IMR-90 (cell line): ENCODE measurements around the gene SLC8A1.

Experiments
- CEBPB ChIP-seq: IDR thresholded peaks from 2 replicates; pipeline ENCODE4 v1.6.1; 2012; ENCODE audit warnings: low read depth, low read length, improper control_type of control experiment
- CHD1 ChIP-seq: IDR thresholded peaks from 2 replicates; pipeline ENCODE4 v1.6.1; 2012; ENCODE audit warnings: low read depth, low read length, improper control_type of control experiment
- MAFK ChIP-seq: IDR thresholded peaks from 2 replicates; pipeline ENCODE4 v1.6.1; 2012; ENCODE audit warnings: low read depth, low read length, improper control_type of control experiment
- MXI1 ChIP-seq: IDR thresholded peaks from 2 replicates; pipeline ENCODE4 v1.6.1; 2012; ENCODE audit warnings: low read depth, mild to moderate bottlenecking, low read length, moderate library complexity, borderline replicate concordance
- POLR2A ChIP-seq: IDR thresholded peaks from 2 replicates; pipeline ENCODE4 v1.6.1; 2012; ENCODE audit warnings: mild to moderate bottlenecking, low read depth, low read length
- RCOR1 ChIP-seq: IDR thresholded peaks from 2 replicates; pipeline ENCODE4 v1.6.1; 2012; ENCODE audit warnings: mild to moderate bottlenecking, low read length, improper control_type of control experiment; ENCODE audit not compliant: insufficient replicate concordance
- RFX5 ChIP-seq: IDR thresholded peaks from 2 replicates; pipeline ENCODE4 v1.8.0; 2012; ENCODE audit warnings: low read depth, mild to moderate bottlenecking, low read length, moderate library complexity
- TF ChIP-seq, protein P1 (sequence below): conservative IDR thresholded peaks from 2 replicates; pipeline ENCODE4 v1.5.1; 2012; ENCODE audit warnings: mild to moderate bottlenecking, low read depth, low read length, improper control_type of control experiment

- TF ChIP-seq CEBPB (no peak), CHD1 (no peak), POLR2A (no peak), MXI1 (no peak), RCOR1 (no peak), MAFK (no peak), RFX5 (no peak)
- TF ChIP-seq, protein P1, sequence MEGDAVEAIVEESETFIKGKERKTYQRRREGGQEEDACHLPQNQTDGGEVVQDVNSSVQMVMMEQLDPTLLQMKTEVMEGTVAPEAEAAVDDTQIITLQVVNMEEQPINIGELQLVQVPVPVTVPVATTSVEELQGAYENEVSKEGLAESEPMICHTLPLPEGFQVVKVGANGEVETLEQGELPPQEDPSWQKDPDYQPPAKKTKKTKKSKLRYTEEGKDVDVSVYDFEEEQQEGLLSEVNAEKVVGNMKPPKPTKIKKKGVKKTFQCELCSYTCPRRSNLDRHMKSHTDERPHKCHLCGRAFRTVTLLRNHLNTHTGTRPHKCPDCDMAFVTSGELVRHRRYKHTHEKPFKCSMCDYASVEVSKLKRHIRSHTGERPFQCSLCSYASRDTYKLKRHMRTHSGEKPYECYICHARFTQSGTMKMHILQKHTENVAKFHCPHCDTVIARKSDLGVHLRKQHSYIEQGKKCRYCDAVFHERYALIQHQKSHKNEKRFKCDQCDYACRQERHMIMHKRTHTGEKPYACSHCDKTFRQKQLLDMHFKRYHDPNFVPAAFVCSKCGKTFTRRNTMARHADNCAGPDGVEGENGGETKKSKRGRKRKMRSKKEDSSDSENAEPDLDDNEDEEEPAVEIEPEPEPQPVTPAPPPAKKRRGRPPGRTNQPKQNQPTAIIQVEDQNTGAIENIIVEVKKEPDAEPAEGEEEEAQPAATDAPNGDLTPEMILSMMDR, result no peak
These were observed 227.6 kb downstream of the SLC8A1 start for GRCh38 chr2:40224318-40224717.
